HG03565 (cell line): Measurements from ENCODE around the gene TNS3.

Experiments used
- ATAC-seq: cut with Tn5 transposase; IDR thresholded peaks from one replicate; pipeline ENCODE4 v1.9.1; 2021; ENCODE audit warnings: mild to moderate bottlenecking, moderate library complexity; ENCODE audit not compliant: unreplicated experiment

The TNS3 gene

GRCh38 chr7:47356261-47356660 is 225.7 kb downstream of the TNS3 start:
- no peak for ATAC-seq

- no peak for ATAC-seq
These were observed 226.2 kb downstream of the TNS3 start for GRCh38 chr7:47355684-47356083.

- no peak for ATAC-seq
These were observed 226.9 kb downstream of the TNS3 start for GRCh38 chr7:47354831-47355541.

- ATAC-seq: no peak
These were observed 227.8 kb downstream of the TNS3 start for GRCh38 chr7:47354071-47354470.

GRCh38 chr7:47352394-47352968 is 229.4 kb downstream of the TNS3 start:
- no peak for ATAC-seq

- ATAC-seq: no peak
These were observed 230.4 kb downstream of the TNS3 start for GRCh38 chr7:47351233-47352154.

- ATAC-seq: no peak
These were observed 231.5 kb downstream of the TNS3 start for GRCh38 chr7:47350425-47350824.

- ATAC-seq: no peak
These were observed 232.5 kb downstream of the TNS3 start for GRCh38 chr7:47349401-47349800.

- no peak for ATAC-seq
These were observed 234.0 kb downstream of the TNS3 start for GRCh38 chr7:47347816-47348385.

- ATAC-seq: no peak
These were observed 234.6 kb downstream of the TNS3 start for GRCh38 chr7:47347346-47347745.

GRCh38 chr7:47346377-47346914 is 235.5 kb downstream of the TNS3 start:
- no peak for ATAC-seq

GRCh38 chr7:47345857-47346298 is 236.0 kb downstream of the TNS3 start:
- ATAC-seq: no peak

- ATAC-seq: no peak
These were observed 237.5 kb downstream of the TNS3 start for GRCh38 chr7:47344171-47344955.

- ATAC-seq: no peak
These were observed 238.9 kb downstream of the TNS3 start for GRCh38 chr7:47343061-47343455.

- no peak for ATAC-seq
These were observed 239.4 kb downstream of the TNS3 start for GRCh38 chr7:47342296-47343060.

- no peak for ATAC-seq
These were observed 241.4 kb downstream of the TNS3 start for GRCh38 chr7:47340517-47340916.

- ATAC-seq: no peak
These were observed 243.9 kb downstream of the TNS3 start for GRCh38 chr7:47338026-47338425.

GRCh38 chr7:47337531-47337930 is 244.4 kb downstream of the TNS3 start:
- ATAC-seq: peak; percentile 95
